ENCODE measurements around the gene MACROD2.
A peak's percentile ranks its signal among the peaks of the same experiment; 100 is the strongest.

Gene MACROD2

DNA sequence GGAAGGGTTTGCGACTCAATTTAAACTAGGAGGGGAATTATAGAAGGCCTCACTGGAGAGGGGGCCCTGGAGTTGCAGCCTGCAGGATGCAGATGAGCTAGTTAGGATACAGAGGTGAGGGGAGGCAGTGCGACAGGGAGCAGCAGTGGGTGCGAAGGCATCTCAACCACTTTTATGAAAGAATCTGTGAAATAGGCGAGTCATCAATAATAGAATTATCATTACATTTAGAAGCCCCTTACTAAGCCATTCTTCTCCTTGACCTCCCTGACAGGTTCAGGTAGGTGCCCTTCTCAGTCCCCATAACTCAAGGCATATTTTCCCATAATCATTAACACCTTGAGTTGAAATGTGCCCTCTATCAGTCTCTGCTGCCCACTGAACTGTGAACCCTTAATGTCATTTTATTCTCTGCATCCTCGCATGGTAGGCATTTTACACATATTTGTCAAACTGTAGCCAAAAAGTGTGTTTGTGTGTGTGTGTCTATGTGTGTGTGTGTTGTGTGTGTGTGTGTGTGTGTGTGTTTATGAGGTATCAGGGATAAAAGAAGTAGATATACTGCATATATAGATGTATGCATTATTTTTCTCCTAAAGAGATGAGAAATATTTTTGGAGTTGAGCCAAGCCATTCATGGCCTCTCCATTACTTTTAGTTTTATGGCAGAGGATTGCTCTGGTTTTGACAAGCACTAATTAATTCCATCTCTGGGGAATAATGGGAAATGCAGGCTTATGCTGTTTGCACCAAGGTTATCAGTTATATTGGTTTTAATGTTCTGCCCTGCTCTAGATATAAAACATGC, 1679.1 kb downstream of the MACROD2 start:
- DNase-seq, result no peak

GRCh38 chr20:15675061-15675514, 1679.8 kb downstream of the MACROD2 start:
- DNase-seq, result no peak

GRCh38 chr20:15675813-15676484, 1680.6 kb downstream of the MACROD2 start:
- DNase-seq, result no peak

DNA sequence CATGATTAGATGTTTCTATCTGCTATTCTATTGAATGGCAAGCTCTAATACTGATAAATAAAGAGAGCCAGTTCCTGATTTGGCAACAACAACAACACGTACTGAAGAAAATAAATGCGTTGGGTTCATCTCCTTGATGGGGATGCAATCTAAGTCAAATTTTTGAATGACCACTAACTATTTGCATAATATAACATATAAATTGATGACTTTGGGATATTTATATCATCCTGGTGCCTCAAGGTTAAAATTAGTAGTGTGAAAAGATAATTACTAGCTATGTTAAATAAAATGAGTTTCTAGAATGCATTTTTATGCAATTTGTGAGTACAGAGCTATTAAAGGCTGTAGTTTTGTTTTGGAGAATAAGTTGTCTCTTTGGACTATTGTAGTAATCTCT, 1681.5 kb downstream of the MACROD2 start:
- DNase-seq, result no peak

- DNase-seq, result no peak
Measured at GRCh38 chr20:15682690-15683089, 1687.4 kb downstream of the MACROD2 start.

DNA sequence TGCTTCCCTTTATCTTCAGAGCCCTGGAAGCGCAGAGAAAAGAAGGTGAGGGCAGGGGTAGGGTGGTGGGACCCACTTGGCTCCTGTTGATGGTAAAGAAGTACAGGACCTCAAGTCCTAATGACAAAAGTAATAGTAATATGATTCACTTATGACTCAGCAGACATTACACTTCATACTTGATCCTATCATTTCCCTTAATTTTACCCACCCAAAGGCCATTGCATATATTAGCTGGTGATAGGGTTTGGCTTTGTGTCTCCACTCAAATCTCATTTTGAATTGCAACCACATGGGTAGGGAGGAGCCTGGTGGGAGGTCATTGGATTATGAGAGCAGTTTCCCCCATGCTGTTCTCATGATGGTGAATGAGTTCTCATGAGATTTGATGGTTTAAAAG, 1697.3 kb downstream of the MACROD2 start:
- DNase-seq, result no peak

DNA sequence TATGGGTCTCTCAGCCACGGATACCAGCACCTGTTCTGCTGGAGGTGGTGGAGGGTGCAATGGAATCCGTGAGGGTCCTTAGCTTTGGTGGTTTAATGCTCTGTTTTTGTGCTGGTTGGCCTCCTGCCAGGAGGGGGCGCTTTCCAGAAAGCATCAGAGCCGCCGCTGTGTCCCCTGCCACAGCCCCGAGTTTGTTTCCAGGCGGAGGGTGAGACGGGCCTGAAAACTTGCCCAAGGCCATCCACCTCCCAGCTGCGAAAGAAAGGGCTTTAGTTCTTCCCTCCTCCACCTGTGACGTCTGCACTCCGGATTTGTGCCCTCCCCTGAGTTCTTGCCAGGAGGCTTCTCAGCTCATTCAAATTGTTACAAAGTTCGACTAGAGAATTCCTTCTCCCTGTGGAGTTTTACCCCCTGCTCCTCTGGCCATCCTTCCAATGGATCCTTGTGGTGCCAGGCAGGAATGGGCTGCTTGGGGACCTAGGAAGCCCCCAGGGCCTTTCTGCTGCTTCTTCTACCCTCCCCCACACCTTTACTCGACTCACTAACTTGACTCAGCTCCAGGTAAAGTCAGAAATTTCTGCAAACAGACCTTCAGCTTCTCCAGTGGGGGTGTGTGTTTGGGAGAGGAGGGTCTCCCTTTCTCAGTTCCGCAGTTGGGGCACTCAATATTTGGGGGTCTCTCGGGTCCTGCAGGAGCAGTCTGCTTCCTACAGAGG, 1704.3 kb downstream of the MACROD2 start:
- no peak for DNase-seq

GRCh38 chr20:15700147-15700765, 1704.9 kb downstream of the MACROD2 start:
- DNase-seq, result no peak

DNA sequence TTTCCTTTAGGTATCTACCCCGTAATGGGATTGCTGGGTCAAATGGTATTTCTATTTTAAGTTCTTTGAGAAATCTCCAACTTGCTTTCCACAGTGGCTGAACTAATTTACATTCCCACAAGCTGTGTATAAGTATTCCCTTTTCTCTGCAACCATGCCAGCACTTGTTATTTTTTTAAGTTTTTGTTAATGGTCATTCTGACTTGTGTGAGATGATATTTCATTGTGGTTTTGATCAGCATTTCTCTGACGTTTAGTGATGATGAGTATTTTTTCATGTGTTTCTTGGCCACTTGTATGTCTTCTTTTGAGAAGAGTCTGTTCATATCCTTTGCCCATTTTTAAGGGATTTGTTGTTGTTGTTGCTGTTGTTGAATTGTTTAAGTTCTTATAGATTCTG, 1706.8 kb downstream of the MACROD2 start:
- no peak for DNase-seq

- DNase-seq, result no peak
Measured at GRCh38 chr20:15703171-15703911, 1708.0 kb downstream of the MACROD2 start.

DNA sequence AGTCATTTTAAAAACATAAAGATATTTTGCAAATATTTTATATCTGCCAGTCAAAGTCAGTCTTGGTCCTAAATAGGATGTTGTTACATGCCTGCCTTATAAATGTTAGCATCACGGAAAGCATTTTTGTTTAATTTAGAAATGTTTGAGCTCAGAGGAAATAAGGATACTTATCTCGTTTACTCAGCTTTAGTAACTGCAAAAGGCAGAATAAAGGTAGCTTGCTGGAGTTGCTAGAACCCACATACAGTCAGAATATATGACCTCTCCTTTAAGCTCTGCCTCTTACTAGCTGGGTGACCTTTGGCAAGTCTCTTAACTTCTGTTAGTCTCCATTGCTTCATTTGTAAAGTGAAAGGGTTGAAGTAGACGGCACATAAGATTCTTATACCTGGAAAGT, 1710.7 kb downstream of the MACROD2 start:
- DNase-seq, result no peak

- DNase-seq, result no peak
Measured at GRCh38 chr20:15706719-15707118, 1711.4 kb downstream of the MACROD2 start.

DNA sequence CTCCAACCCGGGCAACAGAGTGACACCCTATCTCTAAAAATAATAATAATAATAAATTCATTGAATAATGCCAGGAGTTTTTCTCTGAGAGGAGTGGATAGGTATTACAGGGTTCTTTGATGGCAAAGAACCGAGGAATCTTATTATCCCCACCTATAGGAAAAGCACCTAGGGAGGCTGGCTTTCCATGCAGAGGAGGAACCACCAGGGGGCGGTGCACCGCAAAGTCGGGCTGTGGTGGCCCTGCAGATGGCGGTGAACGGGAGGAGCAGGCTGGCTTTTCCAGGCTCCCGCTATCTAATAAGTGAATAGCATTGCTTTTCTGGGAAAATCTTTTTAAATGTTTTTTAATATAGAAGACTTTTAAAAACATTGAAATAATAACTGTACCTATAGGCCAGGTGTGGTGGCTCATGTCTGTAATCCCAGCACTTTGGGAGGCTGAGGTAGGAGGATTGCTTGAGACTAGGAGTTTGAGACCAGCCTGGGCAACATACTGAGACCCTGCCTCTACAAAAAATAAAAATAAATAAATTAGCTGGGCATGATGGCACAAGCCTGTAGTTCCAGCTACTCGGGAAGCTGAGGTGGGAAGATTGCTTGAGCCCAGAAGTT, 1713.8 kb downstream of the MACROD2 start:
- DNase-seq, result peak; percentile 36

DNA sequence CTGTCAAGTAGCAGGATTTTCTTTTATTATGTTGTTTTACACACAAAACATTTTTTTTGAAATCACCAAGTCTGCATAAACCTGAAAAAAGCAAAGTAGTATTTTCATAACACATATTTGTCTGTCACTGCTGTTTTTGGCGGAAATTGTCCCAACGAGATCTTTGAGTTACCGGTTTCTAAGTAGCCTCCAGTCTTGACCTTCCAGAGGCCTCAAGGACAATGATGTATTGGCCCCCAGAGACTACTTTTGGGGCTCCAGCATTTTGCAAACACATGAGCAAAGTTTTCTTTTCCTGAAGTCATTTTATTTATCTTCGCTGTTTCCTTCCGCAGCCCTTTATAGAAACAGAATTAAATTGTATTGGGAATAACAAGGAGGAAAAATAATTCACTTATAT, 1715.3 kb downstream of the MACROD2 start:
- no peak for DNase-seq

DNA sequence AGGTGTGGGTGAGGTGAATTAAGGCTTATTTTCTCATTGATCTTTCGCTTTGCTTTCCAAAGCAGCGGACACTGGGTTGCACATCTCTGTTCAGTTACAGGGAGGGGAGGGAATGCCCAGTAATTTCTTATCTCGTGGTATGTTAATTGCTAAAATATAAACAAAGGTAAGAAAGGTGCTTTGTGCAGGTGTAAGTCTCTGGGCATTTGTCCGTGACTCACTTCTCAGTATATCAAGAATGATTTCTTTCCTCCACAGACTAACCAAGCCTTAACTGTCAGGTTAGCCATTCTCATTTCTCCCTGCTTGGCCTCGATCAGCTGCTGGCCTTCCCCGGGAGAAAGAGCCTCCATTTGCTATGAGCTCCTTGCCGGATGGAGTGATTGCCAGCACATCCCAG, 1715.9 kb downstream of the MACROD2 start:
- DNase-seq, result no peak

- DNase-seq, result no peak
Measured at GRCh38 chr20:15716256-15716655, 1720.9 kb downstream of the MACROD2 start.

DNA sequence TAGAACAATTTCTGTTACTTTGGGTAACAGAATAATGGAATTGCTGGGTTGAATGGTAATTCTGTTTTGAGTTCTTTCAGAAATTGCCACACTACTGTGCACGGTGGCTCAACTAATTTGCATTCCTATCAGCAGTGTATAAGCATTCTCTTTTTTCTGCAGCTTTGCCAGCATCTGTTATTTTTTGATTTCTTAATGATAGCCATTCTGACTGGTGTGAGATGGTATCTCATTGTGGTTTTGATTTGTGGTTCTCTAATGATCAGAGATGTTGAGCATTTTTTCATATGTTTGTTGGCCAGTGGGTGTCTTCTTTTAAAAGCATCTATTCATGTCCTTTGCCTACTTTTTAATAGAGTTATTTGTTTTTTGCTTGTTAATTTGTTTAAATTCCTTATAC, 1731.1 kb downstream of the MACROD2 start:
- no peak for DNase-seq

- DNase-seq, result no peak
Measured at GRCh38 chr20:15734052-15734451, 1738.7 kb downstream of the MACROD2 start.

GRCh38 chr20:15739035-15739434, 1743.7 kb downstream of the MACROD2 start:
- DNase-seq, result no peak

- DNase-seq, result no peak
Measured at GRCh38 chr20:15740046-15740775, 1744.9 kb downstream of the MACROD2 start.

DNA sequence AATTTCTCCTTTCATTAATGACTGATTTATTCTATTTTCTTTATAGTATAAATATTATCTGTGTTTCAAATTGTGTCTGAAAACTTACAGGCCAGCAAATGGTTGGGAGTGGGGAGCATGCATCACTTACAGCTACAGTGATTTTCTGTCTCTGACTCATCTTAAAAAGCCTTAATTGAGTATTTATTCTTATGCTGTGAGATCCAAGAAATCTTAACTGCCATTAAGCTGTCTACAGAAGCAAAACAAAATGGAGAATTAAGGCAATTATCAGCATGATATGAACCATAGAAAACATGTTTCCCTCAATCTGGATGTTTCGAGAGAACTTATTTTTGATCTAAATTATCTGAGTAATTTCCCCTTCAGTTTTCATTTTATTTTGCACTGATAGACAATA, 1746.8 kb downstream of the MACROD2 start:
- no peak for DNase-seq

Data from left hindlimb (tissue), 1 donor.